Right ventricle myocardium inferior (tissue), 1 donor: ENCODE measurements around the gene ANTXRL. TPM values are rescaled to one million over a fixed set of nuclear protein-coding genes. Genes with fewer than 3 reads are reported as not detected.
A peak's percentile ranks its signal among the peaks of the same experiment; 100 is the strongest.
"Not testable (repeated sequence)": the region's sequence is repeated elsewhere in the genome, so short reads cannot be mapped to it uniquely, and the experiment has no call there.

Experiments
- ATAC-seq: fragments of 200-7000 bp; cut with Tn5 transposase; one replicate; pipeline ENCODE4 v1.9.1; 2020; ENCODE audit warnings: mild to moderate bottlenecking, moderate library complexity
- DNase-seq: peaks from one replicate; pipeline ENCODE4 v3.0.0; 2021; ENCODE audit errors: missing footprints
- intact Hi-C: fragments of 100-400 bp; cut with DNase I; formaldehyde crosslinking; loops from one replicate; pipeline ENCODE4 v1.11.0; 2022
- total RNA-seq: library from RNA; stranded (reverse); fragmentation: NEBNext Ultra II Directional; extraction: Animal tissue kit (Norgen Biotek cat#: 25700); gene quantifications from one replicate; pipeline ENCODE4 v1.2.1, GENCODE V29; 2021
- donor health status: DM: no; HTN: yes; CAD: no; lungs with severe emphysema.

Gene ANTXRL
- total RNA-seq, 1 donor from 2014 or later = not detected

- intact Hi-C loops = no loop called here
- ATAC-seq = no peak
- DNase-seq = no peak
These were observed 33.5 kb upstream of the ANTXRL start for GRCh38 chr10:46253076-46254006.

- no peak for DNase-seq
- intact Hi-C loops = no loop called here
- ATAC-seq = no peak
These were observed 32.8 kb upstream of the ANTXRL start for GRCh38 chr10:46254007-46254383.

GRCh38 chr10:46254467-46254866 lies 32.3 kb upstream of the ANTXRL start:
- intact Hi-C loops = no loop called here
- no peak for ATAC-seq

GRCh38 chr10:46255210-46255609 lies 31.6 kb upstream of the ANTXRL start:
- ATAC-seq, DNase-seq, intact Hi-C loops: not testable (repeated sequence)

More at GRCh38 chr10:46254467-46254866, 32.3 kb upstream of the ANTXRL start:
- no peak for DNase-seq

GRCh38 chr10:46255801-46256747 lies 30.7 kb upstream of the ANTXRL start:
- DNase-seq = peak; percentile 84

GRCh38 chr10:46257099-46257498 lies 29.7 kb upstream of the ANTXRL start:
- intact Hi-C loops = no loop called here
- ATAC-seq (no peak), DNase-seq (no peak)

More at GRCh38 chr10:46255801-46256747, 30.7 kb upstream of the ANTXRL start:
- peak; percentile 80 for ATAC-seq
- intact Hi-C loops = no loop called here

GRCh38 chr10:46262906-46263560 lies 23.8 kb upstream of the ANTXRL start:
- intact Hi-C loops, ATAC-seq, DNase-seq: not testable (repeated sequence)

GRCh38 chr10:46263831-46264268 lies 22.9 kb upstream of the ANTXRL start:
- intact Hi-C loops = no loop called here

GRCh38 chr10:46264336-46264735 lies 22.5 kb upstream of the ANTXRL start:
- DNase-seq (no peak), ATAC-seq (no peak)
- intact Hi-C loops = no loop called here

More at GRCh38 chr10:46263831-46264268, 22.9 kb upstream of the ANTXRL start:
- ATAC-seq (no peak), DNase-seq (no peak)

- no peak for ATAC-seq
- DNase-seq = no peak
- intact Hi-C loops = no loop called here
These were observed 21.9 kb upstream of the ANTXRL start for GRCh38 chr10:46264737-46265368.

GRCh38 chr10:46265566-46266305 lies 21.1 kb upstream of the ANTXRL start:
- ATAC-seq, DNase-seq, intact Hi-C loops: not testable (repeated sequence)

GRCh38 chr10:46266306-46266985 lies 20.4 kb upstream of the ANTXRL start:
- intact Hi-C loops = no loop called here
- ATAC-seq = no peak
- no peak for DNase-seq

- intact Hi-C loops = no loop called here
- DNase-seq (no peak), ATAC-seq (no peak)
These were observed 19.4 kb upstream of the ANTXRL start for GRCh38 chr10:46267132-46267985.

GRCh38 chr10:46268076-46268881 lies 18.5 kb upstream of the ANTXRL start:
- ATAC-seq (no peak), DNase-seq (no peak)
- intact Hi-C loops = no loop called here

- ATAC-seq, DNase-seq, intact Hi-C loops: not testable (repeated sequence)
These were observed 17.2 kb upstream of the ANTXRL start for GRCh38 chr10:46269554-46270053.
